ENCODE measurements around the gene ARHGDIA. TPM values are rescaled to one million over a fixed set of nuclear protein-coding genes. Genes with fewer than 3 reads are reported as not detected.

The ARHGDIA gene
- total and polyA plus RNA-seq, 2 of the 8 experiments (the other 6 are each of a cell fraction or from before 2014, with no cell fraction given) = 62.4 to 217 TPM

Other genes starting within 250 kb of the ARHGDIA start
Only the 30 nearest of the 31 such genes appear.
- 0.96 and 0.99 TPM in 2 replicates for gene TSPAN10, start 234.1 kb downstream of the ARHGDIA start, total RNA-seq (2021; fragmentation: NEBNext Ultra II Directional; extraction: Animal tissue kit (Norgen Biotek cat#: 25700))
- gene TSPAN10, start 234.1 kb downstream of the ARHGDIA start, polyA plus RNA-seq (2011; rRNA removed) = 0.83 and 1.1 TPM in 2 replicates
- 5.8 and 6.4 TPM in 2 replicates for gene PDE6G, start 214.8 kb downstream of the ARHGDIA start, total RNA-seq (2021; fragmentation: NEBNext Ultra II Directional; extraction: Animal tissue kit (Norgen Biotek cat#: 25700))
- 12.9 and 15.1 TPM in 2 replicates for gene PDE6G, start 214.8 kb downstream of the ARHGDIA start, polyA plus RNA-seq (2011; rRNA removed)
- gene OXLD1, start 204.7 kb downstream of the ARHGDIA start, total RNA-seq (2021; fragmentation: NEBNext Ultra II Directional; extraction: Animal tissue kit (Norgen Biotek cat#: 25700)) = 35.9 and 41.5 TPM in 2 replicates
- 61.9 and 97.9 TPM in 2 replicates for gene OXLD1, start 204.7 kb downstream of the ARHGDIA start, polyA plus RNA-seq (2011; rRNA removed)
- 38.6 and 39.8 TPM in 2 replicates for gene CCDC137, start 204.6 kb downstream of the ARHGDIA start, total RNA-seq (2021; fragmentation: NEBNext Ultra II Directional; extraction: Animal tissue kit (Norgen Biotek cat#: 25700))
- 17.6 and 23.3 TPM in 2 replicates for gene CCDC137, start 204.6 kb downstream of the ARHGDIA start, polyA plus RNA-seq (2011; rRNA removed)
- 37.0 and 41.8 TPM in 2 replicates for gene ARL16, start 187.5 kb downstream of the ARHGDIA start, total RNA-seq (2021; fragmentation: NEBNext Ultra II Directional; extraction: Animal tissue kit (Norgen Biotek cat#: 25700))
- gene ARL16, start 187.5 kb downstream of the ARHGDIA start, polyA plus RNA-seq (2011; rRNA removed) = 60.8 and 64.2 TPM in 2 replicates
- 78.8 and 80.8 TPM in 2 replicates for gene HGS, start 187.3 kb downstream of the ARHGDIA start, total RNA-seq (2021; fragmentation: NEBNext Ultra II Directional; extraction: Animal tissue kit (Norgen Biotek cat#: 25700))
- 99.7 and 144 TPM in 2 replicates for gene HGS, start 187.3 kb downstream of the ARHGDIA start, polyA plus RNA-seq (2011; rRNA removed)
- gene MRPL12, start 168.0 kb downstream of the ARHGDIA start, total RNA-seq (2021; fragmentation: NEBNext Ultra II Directional; extraction: Animal tissue kit (Norgen Biotek cat#: 25700)) = 120 and 131 TPM in 2 replicates
- 141 and 190 TPM in 2 replicates for gene MRPL12, start 168.0 kb downstream of the ARHGDIA start, polyA plus RNA-seq (2011; rRNA removed)
- 22.2 and 25.3 TPM in 2 replicates for gene SLC25A10, start 159.1 kb downstream of the ARHGDIA start, total RNA-seq (2021; fragmentation: NEBNext Ultra II Directional; extraction: Animal tissue kit (Norgen Biotek cat#: 25700))
- 43.0 and 60.9 TPM in 2 replicates for gene SLC25A10, start 159.1 kb downstream of the ARHGDIA start, polyA plus RNA-seq (2011; rRNA removed)
- 0.56 and 0.61 TPM in 2 replicates for gene GCGR, start 67.2 kb downstream of the ARHGDIA start, total RNA-seq (2021; fragmentation: NEBNext Ultra II Directional; extraction: Animal tissue kit (Norgen Biotek cat#: 25700))
- gene GCGR, start 67.2 kb downstream of the ARHGDIA start, polyA plus RNA-seq (2011; rRNA removed) = 0.44 and 0.60 TPM in 2 replicates
- gene MCRIP1, start 38.0 kb downstream of the ARHGDIA start, total RNA-seq (2021; fragmentation: NEBNext Ultra II Directional; extraction: Animal tissue kit (Norgen Biotek cat#: 25700)) = 103 and 115 TPM in 2 replicates
- 151 and 250 TPM in 2 replicates for gene MCRIP1, start 38.0 kb downstream of the ARHGDIA start, polyA plus RNA-seq (2011; rRNA removed)
- gene PPP1R27, start 36.3 kb downstream of the ARHGDIA start, total RNA-seq (2021; fragmentation: NEBNext Ultra II Directional; extraction: Animal tissue kit (Norgen Biotek cat#: 25700)) = not detected in 2 replicates
- 0.27 and 0.30 TPM in 2 replicates for gene PPP1R27, start 36.3 kb downstream of the ARHGDIA start, polyA plus RNA-seq (2011; rRNA removed)
- 374 and 379 TPM in 2 replicates for gene P4HB, start 10.8 kb downstream of the ARHGDIA start, total RNA-seq (2021; fragmentation: NEBNext Ultra II Directional; extraction: Animal tissue kit (Norgen Biotek cat#: 25700))
- 41.4 and 66.6 TPM in 2 replicates for gene P4HB, start 10.8 kb downstream of the ARHGDIA start, polyA plus RNA-seq (2011; rRNA removed)
- gene ALYREF, start 20.2 kb upstream of the ARHGDIA start, total RNA-seq (2021; fragmentation: NEBNext Ultra II Directional; extraction: Animal tissue kit (Norgen Biotek cat#: 25700)) = 186 and 191 TPM in 2 replicates
- gene ALYREF, start 20.2 kb upstream of the ARHGDIA start, polyA plus RNA-seq (2011; rRNA removed) = 83.8 and 118 TPM in 2 replicates
- 176 and 182 TPM in 2 replicates for gene ANAPC11, start 20.4 kb upstream of the ARHGDIA start, total RNA-seq (2021; fragmentation: NEBNext Ultra II Directional; extraction: Animal tissue kit (Norgen Biotek cat#: 25700))
- gene ANAPC11, start 20.4 kb upstream of the ARHGDIA start, polyA plus RNA-seq (2011; rRNA removed) = 963 and 1,221 TPM in 2 replicates
- 0.80 and 1.5 TPM in 2 replicates for gene NPB, start 30.9 kb upstream of the ARHGDIA start, total RNA-seq (2021; fragmentation: NEBNext Ultra II Directional; extraction: Animal tissue kit (Norgen Biotek cat#: 25700))
- 2.5 and 3.9 TPM in 2 replicates for gene NPB, start 30.9 kb upstream of the ARHGDIA start, polyA plus RNA-seq (2011; rRNA removed)
- 29.9 and 31.0 TPM in 2 replicates for gene PCYT2, start 40.1 kb upstream of the ARHGDIA start, total RNA-seq (2021; fragmentation: NEBNext Ultra II Directional; extraction: Animal tissue kit (Norgen Biotek cat#: 25700))
- gene PCYT2, start 40.1 kb upstream of the ARHGDIA start, polyA plus RNA-seq (2011; rRNA removed) = 31.3 and 37.7 TPM in 2 replicates
- 16.6 and 18.7 TPM in 2 replicates for gene SIRT7, start 46.8 kb upstream of the ARHGDIA start, total RNA-seq (2021; fragmentation: NEBNext Ultra II Directional; extraction: Animal tissue kit (Norgen Biotek cat#: 25700))
- gene SIRT7, start 46.8 kb upstream of the ARHGDIA start, polyA plus RNA-seq (2011; rRNA removed) = 5.8 and 10.3 TPM in 2 replicates
- 26.9 and 27.7 TPM in 2 replicates for gene MAFG, start 56.4 kb upstream of the ARHGDIA start, total RNA-seq (2021; fragmentation: NEBNext Ultra II Directional; extraction: Animal tissue kit (Norgen Biotek cat#: 25700))
- gene MAFG, start 56.4 kb upstream of the ARHGDIA start, polyA plus RNA-seq (2011; rRNA removed) = 25.5 and 36.9 TPM in 2 replicates
- 127 and 145 TPM in 2 replicates for gene PYCR1, start 66.0 kb upstream of the ARHGDIA start, total RNA-seq (2021; fragmentation: NEBNext Ultra II Directional; extraction: Animal tissue kit (Norgen Biotek cat#: 25700))
- 213 and 284 TPM in 2 replicates for gene PYCR1, start 66.0 kb upstream of the ARHGDIA start, polyA plus RNA-seq (2011; rRNA removed)
- gene MYADML2, start 75.9 kb upstream of the ARHGDIA start, total RNA-seq (2021; fragmentation: NEBNext Ultra II Directional; extraction: Animal tissue kit (Norgen Biotek cat#: 25700)) = 0.17 and 0.26 TPM in 2 replicates
- 0.47 TPM in 2 replicates for gene MYADML2, start 75.9 kb upstream of the ARHGDIA start, polyA plus RNA-seq (2011; rRNA removed)
- 0.76 and 1.1 TPM in 2 replicates for gene NOTUM, start 89.8 kb upstream of the ARHGDIA start, total RNA-seq (2021; fragmentation: NEBNext Ultra II Directional; extraction: Animal tissue kit (Norgen Biotek cat#: 25700))
- 0.45 and 1.1 TPM in 2 replicates for gene NOTUM, start 89.8 kb upstream of the ARHGDIA start, polyA plus RNA-seq (2011; rRNA removed)
- gene ASPSCR1, start 106.3 kb upstream of the ARHGDIA start, total RNA-seq (2021; fragmentation: NEBNext Ultra II Directional; extraction: Animal tissue kit (Norgen Biotek cat#: 25700)) = 41.8 and 43.7 TPM in 2 replicates
- gene ASPSCR1, start 106.3 kb upstream of the ARHGDIA start, polyA plus RNA-seq (2011; rRNA removed) = 33.3 and 54.6 TPM in 2 replicates
- 111 and 116 TPM in 2 replicates for gene CENPX, start 151.5 kb upstream of the ARHGDIA start, total RNA-seq (2021; fragmentation: NEBNext Ultra II Directional; extraction: Animal tissue kit (Norgen Biotek cat#: 25700))
- gene CENPX, start 151.5 kb upstream of the ARHGDIA start, polyA plus RNA-seq (2011; rRNA removed) = 122 and 133 TPM in 2 replicates
- 28.2 and 29.0 TPM in 2 replicates for gene LRRC45, start 152.0 kb upstream of the ARHGDIA start, total RNA-seq (2021; fragmentation: NEBNext Ultra II Directional; extraction: Animal tissue kit (Norgen Biotek cat#: 25700))
- gene LRRC45, start 152.0 kb upstream of the ARHGDIA start, polyA plus RNA-seq (2011; rRNA removed) = 11.5 and 17.3 TPM in 2 replicates
- gene RAC3, start 160.3 kb upstream of the ARHGDIA start, total RNA-seq (2021; fragmentation: NEBNext Ultra II Directional; extraction: Animal tissue kit (Norgen Biotek cat#: 25700)) = 167 and 177 TPM in 2 replicates
- 299 and 520 TPM in 2 replicates for gene RAC3, start 160.3 kb upstream of the ARHGDIA start, polyA plus RNA-seq (2011; rRNA removed)
- gene DCXR, start 166.4 kb upstream of the ARHGDIA start, total RNA-seq (2021; fragmentation: NEBNext Ultra II Directional; extraction: Animal tissue kit (Norgen Biotek cat#: 25700)) = 96.3 and 110 TPM in 2 replicates
- gene DCXR, start 166.4 kb upstream of the ARHGDIA start, polyA plus RNA-seq (2011; rRNA removed) = 212 and 338 TPM in 2 replicates
- gene RFNG, start 180.5 kb upstream of the ARHGDIA start, total RNA-seq (2021; fragmentation: NEBNext Ultra II Directional; extraction: Animal tissue kit (Norgen Biotek cat#: 25700)) = 26.7 and 30.9 TPM in 2 replicates
- gene RFNG, start 180.5 kb upstream of the ARHGDIA start, polyA plus RNA-seq (2011; rRNA removed) = 28.4 and 50.3 TPM in 2 replicates
- gene GPS1, start 180.6 kb upstream of the ARHGDIA start, total RNA-seq (2021; fragmentation: NEBNext Ultra II Directional; extraction: Animal tissue kit (Norgen Biotek cat#: 25700)) = 153 and 157 TPM in 2 replicates
- 277 and 354 TPM in 2 replicates for gene GPS1, start 180.6 kb upstream of the ARHGDIA start, polyA plus RNA-seq (2011; rRNA removed)
- 68.0 and 69.1 TPM in 2 replicates for gene DUS1L, start 194.5 kb upstream of the ARHGDIA start, total RNA-seq (2021; fragmentation: NEBNext Ultra II Directional; extraction: Animal tissue kit (Norgen Biotek cat#: 25700))
- gene DUS1L, start 194.5 kb upstream of the ARHGDIA start, polyA plus RNA-seq (2011; rRNA removed) = 34.5 and 60.4 TPM in 2 replicates
- gene FASN, start 226.9 kb upstream of the ARHGDIA start, total RNA-seq (2021; fragmentation: NEBNext Ultra II Directional; extraction: Animal tissue kit (Norgen Biotek cat#: 25700)) = 559 and 561 TPM in 2 replicates
- gene FASN, start 226.9 kb upstream of the ARHGDIA start, polyA plus RNA-seq (2011; rRNA removed) = 143 and 206 TPM in 2 replicates